Measurements from ENCODE around the gene RAD9A. TPM values are rescaled to one million over a fixed set of nuclear protein-coding genes. Genes with fewer than 3 reads are reported as not detected.

Gene RAD9A
- total and polyA plus RNA-seq, 2 donors (not counting 1 experiment from before 2014, with no cell fraction given) = 3.5 to 3.8 TPM

DNA sequence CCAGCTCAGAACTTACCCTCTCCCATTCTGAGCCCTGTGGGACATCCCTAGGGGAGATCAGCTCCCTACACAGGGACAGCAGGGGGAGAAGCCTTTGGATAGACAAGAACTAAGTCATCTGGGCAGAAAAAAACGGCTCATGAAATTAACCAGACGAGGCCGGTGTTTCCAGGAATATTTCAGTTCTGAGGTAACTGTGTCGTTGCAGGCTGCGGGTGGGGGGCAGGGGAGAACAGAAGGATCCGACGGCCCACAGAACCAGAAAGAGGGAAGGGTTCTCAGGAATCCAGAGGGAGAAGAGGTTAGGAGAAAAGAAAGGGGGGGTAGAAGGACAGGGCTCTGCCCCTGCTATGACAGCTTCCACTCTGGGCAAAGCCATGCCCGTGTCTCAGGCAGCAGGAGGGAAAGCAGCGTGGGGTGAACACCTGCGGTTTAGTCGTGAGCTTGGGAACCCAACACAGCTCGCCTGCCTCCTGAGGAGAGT lies 21.9 kb upstream of the RAD9A start:
- Histone ChIP-seq H3K27ac (ENCODE audit: insufficient read depth, low read length) (peak overlapping the region; percentile 44), H4K20me1 (ENCODE audit: control insufficient read depth, extremely low read depth, insufficient read depth, low read length) (no peaks in the 10 kb centered on the region)

DNA sequence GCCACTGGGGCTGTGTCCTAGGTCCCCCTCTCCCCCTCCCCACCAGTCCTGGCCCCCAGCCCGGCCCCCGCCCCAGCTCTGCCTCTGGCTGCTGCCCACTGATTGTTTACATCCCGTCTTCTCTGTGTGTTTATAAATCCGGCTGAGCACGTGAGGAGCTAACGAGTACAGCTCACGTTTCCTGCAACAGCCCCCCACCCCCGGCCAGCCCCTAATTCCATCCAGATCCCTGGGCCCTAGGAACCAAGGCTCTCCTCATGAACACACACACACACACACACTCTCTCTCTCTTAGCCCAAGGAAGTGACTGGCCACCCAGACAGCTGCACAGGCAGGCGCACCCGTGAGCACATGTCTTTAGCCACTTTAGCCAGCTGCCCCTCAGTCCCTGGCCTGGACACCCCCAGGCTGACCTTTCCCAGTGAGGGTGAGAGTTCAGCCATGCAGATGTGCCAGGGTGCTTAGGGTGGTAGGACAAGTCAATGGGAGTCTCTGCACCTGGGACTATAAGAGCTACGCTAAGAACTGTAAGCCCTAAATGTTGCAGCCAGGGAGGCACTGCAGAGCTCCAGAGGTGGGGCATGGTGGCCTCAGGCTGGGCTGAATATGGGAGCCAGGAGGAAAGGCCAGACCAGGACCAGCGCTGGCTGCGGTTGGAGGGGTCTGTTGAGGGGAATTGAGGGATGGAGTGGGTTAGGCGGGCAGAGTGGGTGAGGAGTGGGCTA lies 21.3 kb upstream of the RAD9A start:
- Histone ChIP-seq H3K27me3 (ENCODE audit: control insufficient read depth, insufficient read depth, low read length) (no peaks in the 10 kb centered on the region), H3K9me3 (ENCODE audit: control insufficient read depth, insufficient read depth, low read depth, low read length) (no peaks in the 10 kb centered on the region), H3K4me3 (replicated peaks in 1 of 4; ENCODE audit: control extremely low read depth in 1 of 4, insufficient read depth in 1 of 4, low read depth in 3 of 4, low read length in 4 of 4) (peak overlapping the region in 2 of 4 experiments; percentile 15 to 74), H4K20me1 (ENCODE audit: control insufficient read depth, extremely low read depth, insufficient read depth, low read length) (no peaks in the 10 kb centered on the region), H3K79me2 (ENCODE audit: control insufficient read depth, insufficient read depth, low read length) (peaks cover 37% of the 10 kb centered on the region), H3K9ac (ENCODE audit: insufficient read depth, low read length) (peak overlapping the region; percentile 13), H3K4me1 (ENCODE audit: control insufficient read depth, extremely low read depth, insufficient read depth, low read length) (peaks cover 59% of the 10 kb centered on the region), H3K36me3 (ENCODE audit: control insufficient read depth, insufficient read depth, low read length) (peaks cover 2% of the 10 kb centered on the region), H2AFZ (ENCODE audit: low read length) (no peak overlapping the region), H3K27ac (ENCODE audit: insufficient read depth, low read length) (peak overlapping the region; percentile 31), H3K4me2 (ENCODE audit: extremely low read depth, insufficient read depth, low read length) (peak overlapping the region; percentile 83)
- peak; percentile 59 to 85 for DNase-seq (ENCODE audit: low read depth in 2 of 2)
- TF ChIP-seq, protein P1, sequence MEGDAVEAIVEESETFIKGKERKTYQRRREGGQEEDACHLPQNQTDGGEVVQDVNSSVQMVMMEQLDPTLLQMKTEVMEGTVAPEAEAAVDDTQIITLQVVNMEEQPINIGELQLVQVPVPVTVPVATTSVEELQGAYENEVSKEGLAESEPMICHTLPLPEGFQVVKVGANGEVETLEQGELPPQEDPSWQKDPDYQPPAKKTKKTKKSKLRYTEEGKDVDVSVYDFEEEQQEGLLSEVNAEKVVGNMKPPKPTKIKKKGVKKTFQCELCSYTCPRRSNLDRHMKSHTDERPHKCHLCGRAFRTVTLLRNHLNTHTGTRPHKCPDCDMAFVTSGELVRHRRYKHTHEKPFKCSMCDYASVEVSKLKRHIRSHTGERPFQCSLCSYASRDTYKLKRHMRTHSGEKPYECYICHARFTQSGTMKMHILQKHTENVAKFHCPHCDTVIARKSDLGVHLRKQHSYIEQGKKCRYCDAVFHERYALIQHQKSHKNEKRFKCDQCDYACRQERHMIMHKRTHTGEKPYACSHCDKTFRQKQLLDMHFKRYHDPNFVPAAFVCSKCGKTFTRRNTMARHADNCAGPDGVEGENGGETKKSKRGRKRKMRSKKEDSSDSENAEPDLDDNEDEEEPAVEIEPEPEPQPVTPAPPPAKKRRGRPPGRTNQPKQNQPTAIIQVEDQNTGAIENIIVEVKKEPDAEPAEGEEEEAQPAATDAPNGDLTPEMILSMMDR (conservative IDR thresholded peaks at IDR 0.05 in 1 of 2, IDR thresholded peaks at IDR 0.05 in 1 of 2; ENCODE audit: low read depth in 1 of 2, low read length in 2 of 2) = no peak
- no peak for TF ChIP-seq EZH2 (IDR thresholded peaks at IDR 0.05; ENCODE audit: low read length, missing control alignments)

More for the DNA sequence above, 21.9 kb upstream of the RAD9A start:
- Histone ChIP-seq H3K4me2 (ENCODE audit: extremely low read depth, insufficient read depth, low read length) (peak overlapping the region; percentile 66), H3K27me3 (ENCODE audit: control insufficient read depth, insufficient read depth, low read length) (no peaks in the 10 kb centered on the region), H3K4me1 (ENCODE audit: control insufficient read depth, extremely low read depth, insufficient read depth, low read length) (peaks cover 54% of the 10 kb centered on the region), H3K36me3 (ENCODE audit: control insufficient read depth, insufficient read depth, low read length) (peaks cover 6% of the 10 kb centered on the region), H2AFZ (ENCODE audit: low read length) (no peak overlapping the region), H3K4me3 (replicated peaks in 1 of 4; ENCODE audit: control extremely low read depth in 1 of 4, insufficient read depth in 1 of 4, low read depth in 3 of 4, low read length in 4 of 4) (no peak overlapping the region), H3K9ac (ENCODE audit: insufficient read depth, low read length) (no peak overlapping the region), H3K79me2 (ENCODE audit: control insufficient read depth, insufficient read depth, low read length) (peaks cover 37% of the 10 kb centered on the region), H3K9me3 (ENCODE audit: control insufficient read depth, insufficient read depth, low read depth, low read length) (no peaks in the 10 kb centered on the region)
- TF ChIP-seq, protein P1 (conservative IDR thresholded peaks at IDR 0.05 in 1 of 2, IDR thresholded peaks at IDR 0.05 in 1 of 2; ENCODE audit: low read depth in 1 of 2, low read length in 2 of 2) = no peak
- no peak for TF ChIP-seq EZH2 (IDR thresholded peaks at IDR 0.05; ENCODE audit: low read length, missing control alignments)
- peak in 1 of 2 donors; percentile 73 for DNase-seq (ENCODE audit: low read depth in 2 of 2)

DNA sequence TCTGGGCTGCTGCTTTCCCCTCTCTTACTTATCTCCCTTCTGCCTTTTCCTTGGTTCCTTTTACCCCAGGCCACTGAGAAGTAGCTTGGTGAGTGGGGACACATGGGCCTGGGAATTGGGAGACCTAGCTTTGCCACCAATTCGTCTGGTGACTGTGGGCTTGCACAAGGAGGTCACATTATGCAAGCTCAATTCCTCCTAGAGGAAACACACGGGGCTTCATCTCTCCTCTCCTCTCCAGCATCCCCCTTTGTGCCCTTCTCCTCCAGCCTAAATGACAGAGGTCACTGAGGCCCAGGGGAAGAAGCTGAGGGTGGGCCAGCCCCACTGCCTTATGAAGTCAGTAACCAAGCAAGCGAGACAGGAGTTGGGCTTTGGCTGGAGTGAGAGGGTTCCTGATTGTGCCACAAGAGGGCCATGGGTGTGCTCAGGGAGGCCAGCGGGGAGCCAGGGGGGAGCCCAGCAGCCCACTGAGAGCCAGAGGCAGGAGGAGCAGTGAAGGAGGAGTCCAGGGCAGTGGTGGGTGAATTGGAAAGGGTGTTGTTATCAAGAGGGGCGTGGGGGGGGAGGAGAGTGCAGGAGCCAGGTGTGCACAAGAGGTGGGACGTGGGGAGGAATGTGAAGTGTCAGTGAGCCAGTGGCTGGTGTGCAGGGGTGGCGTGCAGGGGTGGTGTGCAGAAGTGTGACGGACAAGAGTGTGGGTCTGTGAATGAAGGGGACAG lies 20.4 kb upstream of the RAD9A start:
- peak; percentile 43 to 56 for DNase-seq (ENCODE audit: low read depth in 2 of 2)
- H2AFZ ChIP-seq (ENCODE audit: low read length) = no peak overlapping the region
- H3K27me3 ChIP-seq (ENCODE audit: control insufficient read depth, insufficient read depth, low read length) = no peaks in the 10 kb centered on the region
- no peaks in the 10 kb centered on the region for H4K20me1 ChIP-seq (ENCODE audit: control insufficient read depth, extremely low read depth, insufficient read depth, low read length)
- H3K4me3 ChIP-seq (replicated peaks in 1 of 4; ENCODE audit: control extremely low read depth in 1 of 4, insufficient read depth in 1 of 4, low read depth in 3 of 4, low read length in 4 of 4) = peak overlapping the region; percentile 42 to 74 (median 56)
- peaks cover 34% of the 10 kb centered on the region for H3K79me2 ChIP-seq (ENCODE audit: control insufficient read depth, insufficient read depth, low read length)
- peak overlapping the region; percentile 83 for H3K4me2 ChIP-seq (ENCODE audit: extremely low read depth, insufficient read depth, low read length)
- peaks cover 57% of the 10 kb centered on the region for H3K4me1 ChIP-seq (ENCODE audit: control insufficient read depth, extremely low read depth, insufficient read depth, low read length)
- H3K9me3 ChIP-seq (ENCODE audit: control insufficient read depth, insufficient read depth, low read depth, low read length) = no peaks in the 10 kb centered on the region
- peak overlapping the region; percentile 31 for H3K27ac ChIP-seq (ENCODE audit: insufficient read depth, low read length)
- TF ChIP-seq, protein P1 (conservative IDR thresholded peaks at IDR 0.05 in 1 of 2, IDR thresholded peaks at IDR 0.05 in 1 of 2; ENCODE audit: low read depth in 1 of 2, low read length in 2 of 2) = peak; percentile 53 to 55
- TF ChIP-seq EZH2 (IDR thresholded peaks at IDR 0.05; ENCODE audit: low read length, missing control alignments) = no peak
- peaks cover 2% of the 10 kb centered on the region for H3K36me3 ChIP-seq (ENCODE audit: control insufficient read depth, insufficient read depth, low read length)
- peak overlapping the region; percentile 53 for H3K9ac ChIP-seq (ENCODE audit: insufficient read depth, low read length)

Measured in fibroblast of lung (primary cell).